G401 (cell line): ENCODE results near the gene SLX4IP. TPM values are rescaled to one million over a fixed set of nuclear protein-coding genes. Genes with fewer than 3 reads are reported as not detected.

Source experiments
- DNase-seq: peaks from one replicate; pipeline ENCODE4 v3.0.0-alpha.2; 2015; ENCODE audit warnings: low spot score
- in situ Hi-C: cut with HindIII; loops from 2 replicates; pipeline ENCODE4 v1.10.0; 2016; ENCODE audit warnings: low sequenced_read_pairs, mixed read lengths
- total RNA-seq: library from RNA; depleted of rRNA; stranded (reverse); fragments of >200 nt; shearing (Covaris generic); gene quantifications from 2 replicates; pipeline ENCODE4 v1.2.3, GENCODE V29; 2014

Gene SLX4IP
- total RNA-seq, 1 experiment from 2014 or later: 2.7 TPM

DNA sequence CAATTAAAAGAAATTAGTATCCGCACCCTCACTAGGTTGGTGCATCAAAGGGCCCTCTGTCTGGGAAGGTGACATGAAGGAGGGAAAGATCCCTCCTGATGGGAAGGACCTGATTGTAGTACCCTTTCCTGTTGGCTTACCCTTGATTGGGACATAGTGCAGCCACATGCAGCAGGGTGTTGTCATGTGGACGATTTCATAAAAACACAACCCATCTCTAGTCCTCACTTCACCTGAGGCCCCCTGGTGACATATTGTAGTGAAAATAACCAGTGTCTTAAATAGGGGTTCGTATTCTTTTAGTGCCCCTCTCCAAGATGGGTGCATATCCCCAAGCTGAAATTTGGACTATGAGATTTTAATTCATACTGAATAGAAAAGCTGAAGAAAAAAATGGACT lies 97.3 kb downstream of the SLX4IP start:
- DNase-seq: no peak
- in situ Hi-C loops: no loop called here

GRCh38 chr20:10536531-10536930 lies 101.4 kb downstream of the SLX4IP start:
- no peak for DNase-seq
- in situ Hi-C loops: no loop called here

DNA sequence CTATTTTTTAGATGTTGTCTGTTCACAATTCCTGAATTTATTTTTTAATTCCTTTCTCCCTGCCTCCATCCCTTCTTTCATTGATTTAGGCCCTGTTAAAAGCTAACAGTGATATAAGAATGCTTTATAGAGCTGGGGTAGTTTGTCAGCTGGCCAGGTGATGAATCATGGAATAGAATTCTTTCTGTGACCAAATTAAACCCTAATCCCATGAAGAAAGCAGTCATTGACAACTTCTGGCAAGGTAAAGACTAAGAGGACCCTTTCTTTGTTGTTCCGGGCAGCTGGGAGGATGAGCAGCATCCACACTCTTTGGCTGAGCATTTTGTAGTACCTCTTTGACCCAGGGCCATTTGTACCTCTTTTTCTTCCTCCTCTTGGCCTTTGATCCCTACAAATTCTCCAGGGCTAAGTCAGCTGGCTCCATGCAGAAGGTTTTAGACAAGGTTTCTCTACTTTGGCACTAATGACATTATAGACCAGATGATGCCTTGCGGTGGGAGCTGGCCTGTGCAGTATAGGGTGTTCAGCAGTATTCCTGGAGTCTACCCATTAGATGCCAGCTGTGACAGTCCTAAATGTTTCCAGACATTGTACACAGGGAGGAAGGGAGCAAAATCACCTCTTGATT lies 102.9 kb downstream of the SLX4IP start:
- in situ Hi-C loops: no loop called here

GRCh38 chr20:10538768-10539167 lies 103.7 kb downstream of the SLX4IP start:
- DNase-seq: no peak
- in situ Hi-C loops: no loop called here

More for the DNA sequence above, 102.9 kb downstream of the SLX4IP start:
- no peak for DNase-seq

DNA sequence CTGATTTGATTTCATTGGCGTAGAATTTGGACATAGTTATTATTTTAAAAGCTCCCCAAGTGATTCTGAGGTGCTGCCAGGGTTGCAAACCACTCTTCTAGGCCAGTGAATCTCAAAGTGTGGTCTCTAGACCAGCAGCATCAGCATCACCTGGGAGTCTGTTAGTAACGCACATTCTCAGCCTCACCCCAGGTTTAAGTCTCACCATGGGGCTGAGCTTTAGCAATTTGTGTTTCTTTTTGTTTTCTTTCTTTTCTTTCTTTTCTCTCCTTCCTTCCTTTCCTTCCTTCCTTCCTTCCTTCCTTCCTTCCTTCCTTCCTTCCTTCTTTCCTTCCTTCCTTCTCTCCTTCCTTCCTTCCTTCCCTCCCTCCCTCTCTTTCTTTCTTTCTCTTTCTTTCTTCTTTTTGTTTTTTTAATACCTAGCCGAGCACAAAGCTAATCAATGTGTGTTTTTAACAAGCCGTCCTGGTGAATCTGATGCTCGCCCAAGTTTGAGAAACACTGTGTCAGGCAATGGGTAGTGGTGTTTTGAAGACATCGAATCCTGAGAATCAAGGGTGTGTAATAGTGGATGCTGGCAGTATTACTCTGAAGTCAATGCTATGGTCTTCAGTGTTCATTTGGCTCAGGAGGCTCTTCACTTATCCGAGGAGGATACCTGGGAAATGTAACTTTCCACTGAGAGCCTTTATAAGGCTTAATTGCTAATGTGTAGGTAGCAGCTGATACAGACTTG lies 104.9 kb downstream of the SLX4IP start:
- in situ Hi-C loops: no loop called here
- no peak for DNase-seq

- in situ Hi-C loops: no loop called here
- DNase-seq: no peak
Measured at GRCh38 chr20:10540636-10541493, 105.8 kb downstream of the SLX4IP start.

- in situ Hi-C loops: no loop called here
- no peak for DNase-seq
Measured at GRCh38 chr20:10541668-10542411, 106.7 kb downstream of the SLX4IP start.

- in situ Hi-C loops: no loop called here
- no peak for DNase-seq
Measured at GRCh38 chr20:10542442-10542841, 107.3 kb downstream of the SLX4IP start.

- in situ Hi-C loops: no loop called here
- DNase-seq: no peak
Measured at GRCh38 chr20:10543480-10543879, 108.4 kb downstream of the SLX4IP start.

DNA sequence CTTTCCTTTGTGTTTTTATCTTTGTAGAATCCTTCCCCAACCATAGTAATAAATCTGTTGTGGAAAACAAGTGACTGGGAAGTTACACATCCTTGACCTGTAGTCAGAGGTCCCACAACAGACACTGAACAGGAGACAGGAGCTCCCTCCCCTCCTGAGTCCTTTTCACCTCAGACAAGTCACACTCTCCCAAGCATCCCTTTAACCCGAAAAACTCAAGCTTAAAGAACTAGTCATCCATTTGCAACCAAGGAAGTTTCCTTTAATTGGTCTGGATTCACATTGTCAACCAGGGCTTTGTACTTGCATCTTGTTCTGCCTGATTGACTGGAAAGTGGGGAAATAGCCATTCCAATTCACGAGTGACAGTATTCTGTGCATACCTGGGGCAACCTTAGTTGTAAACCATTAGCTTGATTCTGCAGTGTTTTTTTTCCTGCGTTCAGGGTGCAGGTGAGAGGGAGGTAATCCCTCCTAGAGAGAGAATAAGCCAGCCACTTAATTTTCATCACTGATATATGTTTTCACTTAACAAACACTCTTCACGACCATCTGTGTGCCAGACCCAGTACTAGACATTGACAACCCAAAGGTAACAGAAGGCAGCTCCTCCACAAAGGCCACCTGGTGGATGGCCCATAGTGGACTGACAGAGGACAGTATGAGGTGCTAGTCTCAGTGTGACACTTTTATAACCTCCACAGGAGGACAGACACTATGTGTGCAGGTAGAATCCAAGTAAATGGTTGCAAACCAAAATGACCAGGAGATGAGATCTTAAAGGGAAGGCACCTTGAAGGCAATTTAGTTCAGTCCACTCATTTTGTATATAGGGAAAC lies 112.4 kb downstream of the SLX4IP start:
- no peak for DNase-seq
- in situ Hi-C loops: no loop called here

DNA sequence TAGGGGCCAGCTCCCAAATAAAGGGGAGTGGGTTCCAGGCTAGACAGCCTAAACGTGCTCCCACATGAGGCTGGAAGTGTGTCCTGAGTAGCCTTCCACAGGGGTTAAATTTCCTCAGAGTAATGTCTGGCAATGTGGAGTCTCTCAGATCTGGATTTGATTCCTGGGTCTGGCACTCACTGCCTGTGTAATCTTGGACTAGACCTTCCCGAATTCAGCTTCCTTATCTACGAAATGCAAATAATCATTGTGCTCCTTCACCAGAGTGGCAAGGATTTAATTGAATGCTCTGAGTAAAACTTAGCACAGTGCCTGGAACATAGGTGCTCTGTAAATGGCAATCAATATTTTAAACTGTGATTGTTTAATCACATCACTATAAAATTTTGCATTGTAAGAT lies 114.4 kb downstream of the SLX4IP start:
- in situ Hi-C loops: no loop called here
- no peak for DNase-seq

DNA sequence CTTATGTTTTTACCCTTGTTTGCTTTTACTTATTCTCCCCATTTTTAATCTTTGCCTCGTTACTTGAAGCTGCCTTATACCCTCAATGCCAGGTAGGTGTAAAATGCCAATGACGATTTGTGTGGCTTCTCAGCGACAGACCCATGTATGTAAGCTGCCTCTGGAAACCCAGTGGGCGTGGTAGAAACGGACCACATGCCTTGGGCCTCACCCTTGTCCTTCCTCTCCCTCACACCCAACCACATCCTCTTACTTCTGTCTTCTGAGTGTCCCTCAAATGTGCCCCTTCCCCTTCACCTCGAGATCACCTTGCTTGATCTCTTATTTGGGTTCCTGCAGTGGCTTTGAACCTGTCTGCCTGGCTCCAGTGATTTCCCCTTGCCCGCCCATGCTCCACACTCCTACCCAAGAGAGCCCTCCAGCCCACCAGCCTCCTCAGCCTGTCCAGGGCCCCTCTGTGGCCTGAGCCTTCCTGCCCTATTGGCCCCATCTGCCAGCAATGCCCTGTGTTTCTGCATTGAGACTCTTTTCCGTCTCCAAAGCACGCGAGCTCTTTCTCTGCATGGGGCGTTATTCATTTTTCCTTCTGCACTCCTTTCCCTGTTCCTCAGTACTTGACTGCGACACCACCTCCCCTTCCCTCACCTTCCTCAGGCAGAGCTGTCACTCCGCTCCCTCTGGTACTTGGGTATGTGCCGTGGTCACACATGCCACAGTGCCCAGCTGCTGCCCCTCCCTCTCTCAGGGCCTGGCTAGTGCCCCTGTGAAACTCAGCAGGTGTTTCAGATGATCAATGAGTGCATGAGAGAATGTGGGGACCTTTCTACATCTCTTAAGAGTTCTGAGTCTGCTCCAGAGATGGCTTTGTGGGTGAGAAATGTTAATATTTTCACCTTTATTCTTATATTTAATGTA lies 115.4 kb downstream of the SLX4IP start:
- in situ Hi-C loops: no loop called here

GRCh38 chr20:10551732-10552724 lies 116.9 kb downstream of the SLX4IP start:
- DNase-seq: peak; percentile 36
- in situ Hi-C loops: no loop called here

More for the DNA sequence above, 115.4 kb downstream of the SLX4IP start:
- DNase-seq: no peak

DNA sequence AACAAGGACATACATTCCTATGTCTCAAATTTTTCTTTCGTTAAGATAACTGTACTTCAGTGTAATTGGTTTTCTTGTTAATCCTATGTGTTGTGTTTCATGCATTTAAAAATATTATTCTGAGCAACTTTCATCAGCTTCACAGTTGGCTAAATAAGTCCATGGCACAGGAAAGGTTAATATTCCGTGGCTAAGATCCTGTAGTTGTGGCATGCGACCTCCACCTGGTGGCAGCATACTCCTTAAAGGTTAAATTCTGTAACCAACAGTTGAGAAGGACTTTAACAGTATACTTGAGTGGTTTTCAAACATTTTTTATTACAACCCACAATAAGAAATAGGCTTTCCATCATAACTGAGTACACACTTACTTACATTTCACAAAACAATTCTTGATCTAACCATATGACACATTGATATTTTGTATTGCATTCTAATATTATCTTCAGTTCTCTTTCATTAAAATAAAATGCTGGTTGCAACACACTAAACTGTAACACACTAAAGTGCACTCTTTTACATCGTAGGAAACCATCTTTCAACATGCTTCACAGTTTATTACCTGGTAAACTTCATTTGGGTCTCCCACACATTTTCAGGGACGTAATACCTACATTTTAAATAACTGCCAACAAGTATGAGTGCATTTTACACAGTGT lies 118.3 kb downstream of the SLX4IP start:
- in situ Hi-C loops: no loop called here

DNA sequence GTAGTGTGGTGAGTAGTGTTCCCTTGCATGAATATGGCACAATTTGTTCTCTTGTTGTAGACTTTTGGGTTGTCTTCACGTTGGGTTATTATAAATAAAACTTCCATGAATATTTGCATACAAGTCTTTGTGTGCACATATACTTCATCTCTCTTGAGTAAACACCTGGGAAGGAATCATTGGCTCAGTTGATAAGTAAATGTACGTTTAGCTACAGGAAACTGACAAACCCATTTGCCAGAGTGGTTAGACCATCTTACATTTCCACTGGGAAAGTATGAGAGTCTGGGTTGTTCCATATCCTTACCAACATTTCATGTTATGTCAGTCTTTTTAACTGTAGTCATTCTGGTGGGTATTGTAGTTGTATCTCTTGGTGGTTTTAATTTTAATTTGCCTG lies 119.2 kb downstream of the SLX4IP start:
- DNase-seq: no peak
- in situ Hi-C loops: no loop called here

More for the DNA sequence above, 118.3 kb downstream of the SLX4IP start:
- DNase-seq: peak; percentile 62

DNA sequence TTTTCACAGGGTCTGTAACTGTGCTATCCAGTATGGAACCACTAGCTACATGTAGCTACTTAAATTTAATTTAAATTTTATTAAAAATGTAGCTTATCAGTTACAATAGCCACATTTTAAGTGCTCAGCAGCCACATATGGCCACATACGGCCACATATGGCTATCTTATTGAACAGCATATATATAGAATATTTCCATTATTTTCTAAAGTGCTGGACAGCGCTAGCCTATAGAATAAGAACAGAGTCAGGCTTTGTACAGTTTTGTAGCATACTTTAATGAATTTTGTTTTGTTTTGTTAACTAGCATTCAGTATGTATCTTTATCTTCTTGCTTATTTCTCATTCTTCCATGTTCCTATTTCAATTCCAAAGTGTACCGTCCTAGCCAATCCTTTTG lies 120.3 kb downstream of the SLX4IP start:
- in situ Hi-C loops: no loop called here
- no peak for DNase-seq
